Parathyroid adenoma (tissue), 2 donors: ENCODE results near the gene ODF4.
"Not testable (repeated sequence)": the region's sequence is repeated elsewhere in the genome, so short reads cannot be mapped to it uniquely, and the experiment has no call there.

Experiments
- H2AFZ ChIP-seq: fragments of 300-600 bp; sonication (generic); one replicate; pipeline ENCODE4 v1.7.0; 2017; ENCODE audit warnings: antibody characterized with exemption, mild to moderate bottlenecking
- H3K27ac ChIP-seq: fragments of 300-600 bp; sonication (generic); one replicate; pipeline ENCODE4 v1.7.0; 2017
- H3K27me3 ChIP-seq: fragments of 300-600 bp; sonication (generic); one replicate; pipeline ENCODE4 v1.7.0; 2017; ENCODE audit warnings: low read length; ENCODE audit not compliant: control insufficient read depth, insufficient read depth
- H3K36me3 ChIP-seq: fragments of 300-600 bp; sonication (generic); one replicate; pipeline ENCODE4 v1.7.0; 2017; ENCODE audit warnings: low read length; ENCODE audit not compliant: control insufficient read depth, insufficient read depth
- H3K4me1 ChIP-seq: fragments of 300-600 bp; sonication (generic); one replicate; pipeline ENCODE4 v1.7.0; 2017; ENCODE audit warnings: control low read depth
- H3K4me2 ChIP-seq: fragments of 300-600 bp; sonication (generic); one replicate; pipeline ENCODE4 v1.7.0; 2017; ENCODE audit warnings: low read length
- H3K4me3 ChIP-seq: fragments of 300-600 bp; sonication (generic); one replicate; pipeline ENCODE4 v1.7.0; 2017; ENCODE audit warnings: low read depth, low read length
- H3K79me2 ChIP-seq: fragments of 300-600 bp; sonication (generic); one replicate; pipeline ENCODE4 v1.7.0; 2017; ENCODE audit warnings: control low read depth
- H3K9ac ChIP-seq: fragments of 300-600 bp; sonication (generic); one replicate; pipeline ENCODE4 v1.7.0; 2017; ENCODE audit warnings: mild to moderate bottlenecking
- H3K9me3 ChIP-seq: fragments of 300-600 bp; sonication (generic); one replicate; pipeline ENCODE4 v1.7.0; 2017; ENCODE audit warnings: low read length; ENCODE audit not compliant: control insufficient read depth
- CTCF ChIP-seq: fragments of 300-600 bp; sonication (generic); IDR thresholded peaks from one replicate; pipeline ENCODE4 v1.7.0; 2017; ENCODE audit warnings: antibody characterized with exemption, mild to moderate bottlenecking
- donor health status: primary hyperparathyroidism.

Gene ODF4

GRCh38 chr17:8393470-8394231 lies 54.0 kb downstream of the ODF4 start:
- H3K27me3 ChIP-seq = no peaks in the 10 kb centered on the region

GRCh38 chr17:8394497-8394896 lies 54.9 kb downstream of the ODF4 start:
- H3K27me3 ChIP-seq, H3K9me3 ChIP-seq, H2AFZ ChIP-seq, H3K9ac ChIP-seq, H3K27ac ChIP-seq, H3K4me2 ChIP-seq, H3K4me1 ChIP-seq, H3K36me3 ChIP-seq, H3K4me3 ChIP-seq, H3K79me2 ChIP-seq: not testable (repeated sequence)

More at GRCh38 chr17:8393470-8394231, 54.0 kb downstream of the ODF4 start:
- TF ChIP-seq CTCF = no peak
- Histone ChIP-seq H2AFZ (no peak overlapping the region), H3K79me2 (no peaks in the 10 kb centered on the region), H3K36me3 (no peaks in the 10 kb centered on the region), H3K9me3 (no peaks in the 10 kb centered on the region), H3K27ac (no peak overlapping the region), H3K4me1 (no peaks in the 10 kb centered on the region), H3K4me2 (no peak overlapping the region), H3K4me3 (no peak overlapping the region), H3K9ac (no peak overlapping the region)
